T follicular helper cell (primary cell): Measurements from ENCODE around the gene TRIM13.
"Not testable (repeated sequence)": the region's sequence is repeated elsewhere in the genome, so short reads cannot be mapped to it uniquely, and the experiment has no call there.

Source experiments
- DNase-seq: peaks from one replicate; pipeline ENCODE4 v3.0.0-alpha.2; 2020; ENCODE audit warnings: low read depth

The TRIM13 gene

GRCh38 chr13:49997955-49998354, 1.1 kb downstream of the TRIM13 start:
- DNase-seq, result no peak

DNA sequence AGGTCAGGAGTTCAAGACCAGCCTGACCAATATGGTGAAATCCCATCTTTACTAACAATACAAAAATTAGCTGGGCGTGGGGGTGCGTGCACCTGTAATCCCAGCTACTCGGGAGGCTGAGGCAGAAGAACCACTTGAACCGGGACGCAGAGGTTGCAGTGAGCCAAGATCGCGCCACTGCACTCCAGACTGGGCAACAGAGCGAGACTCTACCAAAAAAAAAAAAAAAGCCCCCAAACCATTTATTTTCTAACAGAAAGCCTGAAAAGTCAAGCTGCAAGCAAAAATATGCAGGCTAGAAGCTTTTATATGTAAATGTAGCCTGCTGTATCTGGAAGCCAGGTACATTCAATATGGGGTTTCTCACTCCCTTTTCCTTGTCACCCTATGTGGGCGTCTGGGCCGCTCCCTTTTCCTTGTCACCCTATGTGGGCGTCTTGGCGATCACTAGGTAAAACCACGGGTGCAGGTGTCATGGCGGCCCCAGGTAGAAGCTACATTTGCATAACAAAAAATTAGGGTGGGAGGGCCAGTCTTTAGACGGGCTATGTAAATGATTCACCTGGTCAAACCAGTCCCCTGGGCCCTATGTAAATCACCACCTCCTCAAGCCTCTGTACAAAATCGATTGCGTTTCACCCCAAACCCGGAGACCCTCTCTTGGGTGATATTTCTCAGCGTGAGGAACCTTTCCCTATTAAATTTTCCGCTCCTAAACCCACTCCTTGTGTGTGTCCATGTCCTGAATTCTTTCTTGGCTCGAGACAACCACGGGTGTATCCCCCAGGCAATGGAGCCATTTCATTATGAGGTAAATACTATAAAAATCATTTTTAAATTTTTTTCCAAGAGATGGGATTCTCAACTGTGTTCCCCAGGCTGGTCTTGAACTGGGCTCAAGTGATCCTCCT, 2.1 kb downstream of the TRIM13 start:
- no peak for DNase-seq

DNA sequence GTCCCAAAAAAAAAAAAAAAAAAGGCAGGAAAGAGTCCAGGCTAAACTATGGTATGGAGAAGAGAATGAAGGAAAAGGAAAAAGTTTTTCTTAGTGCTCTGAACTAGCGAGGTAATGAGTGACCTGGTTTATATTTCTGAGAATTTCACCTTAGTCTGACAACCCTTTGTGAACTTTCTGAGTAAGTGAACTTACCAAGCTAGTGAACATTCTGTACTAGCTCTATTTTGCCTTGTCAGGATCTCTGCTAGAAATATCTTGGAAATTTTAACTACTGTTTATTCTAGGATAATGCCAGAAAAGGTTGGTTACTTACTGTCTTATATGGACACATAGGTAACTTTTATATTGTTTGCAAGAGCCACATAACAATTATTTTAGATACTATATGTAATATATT, 4.4 kb downstream of the TRIM13 start:
- DNase-seq, result no peak

DNA sequence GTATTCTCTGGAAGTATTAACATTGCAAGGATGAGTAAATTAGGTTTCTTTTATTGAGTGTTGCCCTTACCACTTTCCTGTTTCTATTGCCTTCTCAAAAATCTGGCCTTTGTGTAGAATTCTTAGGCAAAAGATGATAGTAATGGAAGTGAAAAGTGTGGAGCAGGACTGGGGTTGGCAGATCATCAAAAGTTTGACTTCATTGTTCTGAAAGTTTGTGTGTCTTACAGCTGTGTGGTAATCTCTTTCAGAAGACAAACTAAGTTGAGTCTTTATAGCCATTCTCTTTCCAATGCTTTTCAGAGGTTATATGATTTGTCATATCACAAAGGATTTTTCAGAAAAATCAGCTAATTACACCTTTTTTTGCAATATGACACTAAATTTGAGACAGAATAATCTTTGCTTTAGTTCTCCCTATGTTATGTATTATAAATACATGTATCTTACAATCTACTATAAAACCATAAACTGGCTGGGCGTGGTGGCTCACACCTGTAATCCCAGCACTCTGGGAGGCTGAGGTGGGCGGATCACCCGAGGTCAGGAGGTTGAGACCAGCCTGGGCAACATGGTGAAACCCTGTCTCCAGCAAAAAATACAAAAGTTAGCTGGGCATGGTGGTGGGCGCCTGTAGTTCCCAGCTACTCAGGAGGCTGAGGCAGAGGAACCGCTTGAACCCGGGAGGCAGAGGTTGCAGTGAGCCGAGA, 9.7 kb downstream of the TRIM13 start:
- DNase-seq, result no peak

DNA sequence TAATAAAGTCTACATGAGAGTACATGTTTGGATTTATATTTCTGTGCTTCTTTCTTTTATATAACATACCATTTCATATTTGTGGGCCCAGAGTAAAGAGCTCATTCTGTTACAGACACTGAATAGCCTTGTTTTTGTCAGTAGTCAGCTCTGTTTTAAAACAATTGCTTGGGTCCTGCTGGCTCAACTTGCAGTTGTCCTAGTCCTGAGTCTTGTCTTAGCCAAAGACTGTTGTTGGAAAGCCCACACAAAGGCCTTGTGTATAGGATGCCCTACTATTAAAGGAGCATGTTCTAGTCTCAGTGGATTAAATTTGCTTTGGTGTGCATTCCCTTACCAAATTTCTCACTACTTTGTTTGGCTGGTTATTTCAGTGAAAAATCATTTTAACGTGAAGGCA, 14.6 kb downstream of the TRIM13 start:
- no peak for DNase-seq

GRCh38 chr13:50012396-50013169, 15.7 kb downstream of the TRIM13 start:
- no peak for DNase-seq

GRCh38 chr13:50014386-50014785, 17.5 kb downstream of the TRIM13 start:
- DNase-seq, result no peak

DNA sequence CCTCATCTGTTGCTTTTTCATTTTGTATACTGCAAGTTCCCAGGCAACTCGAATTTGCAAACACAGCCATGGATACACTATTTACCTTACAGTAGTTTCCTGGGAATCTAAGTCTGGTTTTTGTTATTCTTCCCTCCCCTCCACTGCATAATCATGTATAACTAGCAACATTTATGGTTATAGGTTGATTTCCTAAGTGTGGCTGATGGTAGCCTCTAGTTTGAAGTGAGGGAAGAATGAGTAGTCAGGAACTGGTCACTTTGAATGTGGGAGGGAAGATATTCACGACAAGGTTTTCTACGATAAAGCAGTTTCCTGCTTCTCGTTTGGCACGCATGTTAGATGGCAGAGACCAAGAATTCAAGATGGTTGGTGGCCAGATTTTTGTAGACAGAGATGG, 18.4 kb downstream of the TRIM13 start, which contains the start of gene KCNRG:
Gene KCNRG (plus strand): TSS at position 187 of the 400 bp plus-strand sequence. CDS start 50 bp downstream, at position 237.
- no peak for DNase-seq

GRCh38 chr13:50015750-50016149, 18.9 kb downstream of the TRIM13 start:
- no peak for DNase-seq

DNA sequence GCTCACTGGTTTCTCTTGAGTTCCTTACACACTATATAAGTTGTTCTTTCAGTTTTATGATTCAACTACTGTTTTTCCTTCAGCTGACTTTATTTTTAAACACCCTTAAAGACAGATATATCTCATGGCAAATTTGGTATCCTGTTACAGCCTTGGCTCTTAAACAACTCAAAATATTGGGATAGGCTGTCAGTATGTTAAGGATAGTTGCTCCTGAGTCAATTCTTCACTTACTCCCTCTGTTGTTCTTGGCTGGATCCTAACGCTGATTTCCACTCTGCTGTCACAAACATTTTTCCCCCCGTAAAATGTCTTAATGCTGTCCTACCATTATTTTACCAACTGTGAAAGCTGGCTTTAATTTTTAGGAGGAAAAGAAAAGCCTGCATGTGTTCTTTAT, 19.6 kb downstream of the TRIM13 start:
- DNase-seq, result no peak

- DNase-seq, result no peak
Measured at GRCh38 chr13:50017819-50018218, 21.0 kb downstream of the TRIM13 start.

DNA sequence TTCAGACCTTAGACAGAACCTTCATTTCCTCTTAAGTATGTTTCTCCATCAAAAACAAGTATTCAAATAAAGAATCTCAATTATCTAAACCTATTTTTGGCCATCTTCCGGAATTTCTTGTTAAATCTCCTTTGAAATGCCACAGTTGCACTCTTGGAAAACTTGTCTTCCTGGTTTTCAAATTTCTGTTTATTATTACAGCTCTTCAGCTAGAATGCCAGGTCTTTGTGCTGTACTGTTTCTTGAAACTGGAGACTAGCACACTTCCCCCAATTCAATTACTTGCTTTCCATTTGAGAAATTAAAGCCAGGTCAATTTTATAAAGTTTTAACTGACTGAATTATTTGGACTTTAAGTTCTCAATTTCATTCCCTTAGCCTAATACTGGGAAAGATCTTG, 28.6 kb downstream of the TRIM13 start:
- no peak for DNase-seq

- no peak for DNase-seq
Measured at GRCh38 chr13:50026788-50027473, 30.1 kb downstream of the TRIM13 start.

DNA sequence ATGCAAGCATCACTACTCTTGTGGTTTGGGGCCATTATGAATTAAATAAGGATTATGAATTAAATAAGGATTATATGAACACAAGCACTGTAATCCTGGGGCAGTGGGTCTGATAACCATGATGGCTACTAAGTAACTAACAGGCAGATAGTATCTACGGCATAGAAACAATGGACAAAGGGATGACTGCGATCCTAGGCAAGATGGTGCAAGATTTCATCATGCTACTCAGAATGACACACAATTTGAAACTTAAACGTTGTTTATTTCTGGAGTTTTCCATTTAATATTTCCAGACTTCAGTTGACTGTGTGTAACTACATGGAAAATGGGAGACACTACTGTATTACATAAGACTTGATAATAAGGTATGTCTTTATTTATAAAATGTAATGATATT, 33.5 kb downstream of the TRIM13 start:
- no peak for DNase-seq

GRCh38 chr13:50033725-50034124, 36.9 kb downstream of the TRIM13 start:
- DNase-seq, result no peak

- no peak for DNase-seq
Measured at GRCh38 chr13:50037788-50038187, 40.9 kb downstream of the TRIM13 start.

- no peak for DNase-seq
Measured at GRCh38 chr13:50038266-50038665, 41.4 kb downstream of the TRIM13 start.

DNA sequence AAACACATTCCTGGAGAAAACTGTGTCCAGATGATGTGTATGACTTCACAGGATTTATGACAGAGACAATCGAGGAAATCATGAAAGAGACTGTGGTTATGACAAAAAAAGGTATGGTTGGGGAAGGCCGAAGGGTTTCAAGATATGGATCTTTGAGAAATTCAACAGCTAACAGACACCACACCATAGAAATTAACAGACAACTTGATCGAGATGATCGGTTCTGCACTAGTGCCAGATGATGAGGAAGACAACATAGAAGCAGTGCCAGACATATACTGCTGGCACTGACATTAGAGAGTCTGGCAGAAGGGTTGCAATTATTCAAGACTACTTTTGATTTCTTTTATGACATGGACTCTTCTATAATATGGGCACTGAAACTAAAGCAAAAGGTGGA, 55.6 kb downstream of the TRIM13 start:
- DNase-seq, result no peak

GRCh38 chr13:50053844-50054243, 57.0 kb downstream of the TRIM13 start:
- DNase-seq, result no peak

GRCh38 chr13:50055454-50055853, 58.6 kb downstream of the TRIM13 start:
- no peak for DNase-seq

GRCh38 chr13:50060718-50061117, 63.9 kb downstream of the TRIM13 start:
- no peak for DNase-seq

DNA sequence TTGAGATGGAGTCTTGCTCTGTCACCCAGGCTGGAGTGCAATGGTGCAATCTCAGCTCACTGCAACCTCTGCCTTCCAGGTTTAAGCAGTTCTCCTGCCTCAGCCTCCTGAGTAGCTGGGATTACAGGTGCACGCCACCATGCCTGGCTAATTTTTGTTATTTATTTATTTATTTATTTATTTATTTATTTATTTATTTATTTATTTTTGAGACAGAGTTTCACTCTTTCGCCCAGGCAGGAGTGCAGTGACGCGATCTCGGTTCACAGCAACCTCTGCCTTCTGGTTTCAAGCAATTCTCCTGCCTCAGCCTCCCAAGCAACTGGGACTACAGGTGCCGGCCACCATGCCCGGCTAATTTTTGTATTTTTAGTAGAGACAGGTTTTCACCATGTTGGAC, 65.5 kb downstream of the TRIM13 start:
- DNase-seq, result not testable (repeated sequence)
